Fibroblast of skin of abdomen (primary cell): Measurements from ENCODE around the gene ERGIC1.
A peak's percentile ranks its signal among the peaks of the same experiment; 100 is the strongest.
"Not testable (repeated sequence)": the region's sequence is repeated elsewhere in the genome, so short reads cannot be mapped to it uniquely, and the experiment has no call there.

Source experiments
- DNase-seq: peaks from one replicate; pipeline ENCODE4 v3.0.0-alpha.2; 2013

ERGIC1 gene

GRCh38 chr5:172801179-172801671 is 32.8 kb upstream of the ERGIC1 start:
- DNase-seq, result peak; percentile 93

GRCh38 chr5:172802112-172802511 is 31.9 kb upstream of the ERGIC1 start:
- DNase-seq, result no peak

GRCh38 chr5:172802567-172803176 is 31.4 kb upstream of the ERGIC1 start:
- DNase-seq, result peak; percentile 66

DNA sequence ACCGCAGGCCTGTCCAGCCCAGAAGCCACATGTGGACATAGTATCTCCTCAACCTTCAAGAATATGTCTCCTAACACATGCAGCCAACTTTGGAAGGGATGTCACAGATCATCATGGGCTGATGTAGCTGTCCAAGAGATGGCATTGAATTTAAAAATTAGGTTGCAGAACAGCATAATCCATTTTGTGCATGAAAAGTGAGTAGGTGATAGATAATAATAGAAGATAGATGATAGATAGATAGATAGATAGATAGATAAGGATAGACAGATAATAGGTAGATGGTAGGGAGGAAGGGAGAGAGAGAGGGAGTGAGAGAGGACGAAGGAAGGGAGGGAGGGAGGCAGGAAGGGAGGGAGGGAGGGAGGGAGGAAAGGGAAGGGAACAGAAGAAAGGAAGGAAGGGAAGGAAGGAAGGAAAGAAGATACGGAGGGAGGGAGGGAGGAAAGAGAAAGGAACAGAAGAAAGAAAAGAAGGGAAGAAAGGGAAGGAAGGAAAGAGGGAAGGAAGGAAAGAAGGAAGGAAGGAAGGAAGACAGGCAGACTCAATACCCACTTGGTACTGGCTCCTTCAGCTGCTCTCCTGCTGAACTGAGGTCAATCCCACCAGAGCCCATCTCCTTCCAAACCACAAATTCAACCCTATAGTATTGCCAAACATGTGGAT is 28.9 kb upstream of the ERGIC1 start:
- DNase-seq, result no peak

- no peak for DNase-seq
Measured at GRCh38 chr5:172805736-172806255, 28.3 kb upstream of the ERGIC1 start.

- DNase-seq, result peak; percentile 81
Measured at GRCh38 chr5:172806897-172807672, 27.0 kb upstream of the ERGIC1 start.

DNA sequence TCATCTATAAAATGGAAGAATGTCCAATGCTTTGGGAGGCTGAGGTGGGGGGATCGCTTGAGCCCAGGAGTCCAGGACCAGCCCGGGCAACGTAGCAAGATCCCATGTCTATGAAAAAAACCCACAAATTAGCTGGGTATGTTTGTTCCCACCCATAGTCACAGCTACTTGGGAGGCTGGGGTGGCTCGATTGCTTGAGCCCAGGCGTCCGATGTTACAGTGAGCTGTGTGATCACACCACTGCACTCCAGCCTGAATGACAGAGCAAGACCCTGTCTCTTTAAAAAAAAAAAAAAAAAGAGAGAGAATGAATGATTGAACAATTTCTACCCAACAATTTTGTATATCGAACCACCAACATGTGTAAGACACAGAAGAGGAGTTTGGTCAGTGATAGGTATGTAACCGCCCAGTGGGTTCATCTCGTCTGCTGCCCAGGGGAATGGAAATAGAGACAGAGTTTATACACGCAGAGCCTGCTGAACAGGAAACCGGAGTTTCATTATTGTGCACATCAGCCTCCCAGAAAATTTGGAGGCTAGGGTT is 26.2 kb upstream of the ERGIC1 start:
- DNase-seq, result no peak

DNA sequence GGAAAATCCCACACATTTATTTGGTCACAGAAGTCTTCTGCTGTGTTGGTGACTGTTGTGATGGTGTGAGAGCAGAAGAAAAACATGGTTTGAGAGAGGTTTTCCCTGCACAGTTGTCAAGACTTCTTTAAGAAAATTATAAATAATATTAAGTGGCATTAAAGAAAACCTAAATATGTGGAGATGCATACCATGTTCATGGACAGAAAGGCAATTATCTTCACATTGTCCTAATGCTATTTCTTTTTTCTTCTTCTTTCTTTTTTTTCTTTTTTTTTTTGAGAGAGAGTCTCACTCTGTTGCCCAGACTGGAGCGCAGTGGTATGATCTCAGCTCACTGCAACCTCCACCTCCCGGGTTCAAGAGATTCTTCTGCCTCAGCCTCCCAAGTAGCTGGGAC is 24.3 kb upstream of the ERGIC1 start:
- DNase-seq, result no peak

DNA sequence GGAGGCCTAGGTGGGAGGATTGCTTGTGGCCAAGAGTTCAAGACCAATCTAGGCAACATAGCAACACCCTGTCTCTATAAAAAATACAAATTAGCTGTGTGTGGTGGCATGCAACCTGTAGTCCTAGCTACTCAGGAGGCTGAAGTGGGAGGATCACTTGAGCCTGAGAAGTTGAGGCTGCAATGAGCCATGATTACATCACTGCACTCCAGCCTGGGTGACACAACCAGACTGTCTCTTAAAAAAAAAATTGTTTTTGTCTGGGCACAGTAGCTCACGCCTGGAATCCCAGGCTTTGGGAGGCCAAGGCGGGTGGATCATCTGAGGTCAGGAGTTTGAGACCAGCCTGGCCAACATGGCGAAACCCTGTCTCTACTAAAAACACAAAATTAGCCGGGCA is 23.1 kb upstream of the ERGIC1 start:
- DNase-seq, result not testable (repeated sequence)

GRCh38 chr5:172815631-172816030 is 18.4 kb upstream of the ERGIC1 start:
- no peak for DNase-seq

DNA sequence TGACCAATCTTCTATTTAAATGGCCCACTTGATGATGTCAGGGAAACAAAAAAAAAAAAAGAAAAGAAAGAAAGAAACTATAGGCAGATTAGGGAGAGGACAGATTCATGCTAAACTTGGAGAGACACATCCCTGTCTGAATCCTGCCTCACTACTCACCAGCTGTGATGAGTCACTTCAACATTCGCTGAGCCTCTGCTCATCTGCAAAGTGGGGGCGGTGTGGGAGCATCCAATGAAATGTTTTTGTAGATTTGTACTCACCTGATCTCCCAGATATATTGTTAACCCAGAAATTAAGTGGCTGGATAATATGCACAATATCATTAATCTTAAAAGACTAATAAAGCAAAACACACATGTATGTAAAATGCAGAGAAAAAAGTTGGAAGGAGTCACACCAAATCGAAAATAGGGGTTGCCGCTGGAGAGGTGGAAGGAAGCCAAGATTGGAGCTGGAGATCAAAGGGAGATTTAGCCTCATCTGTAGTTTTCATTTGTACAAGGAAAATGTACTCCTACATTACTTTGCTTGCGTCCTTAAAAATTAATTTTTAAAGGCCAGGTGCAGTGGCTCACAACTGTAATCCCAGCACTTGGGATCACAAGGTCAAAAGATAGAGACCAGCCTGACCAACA is 17.0 kb upstream of the ERGIC1 start:
- DNase-seq, result peak; percentile 84

GRCh38 chr5:172817664-172818063 is 16.4 kb upstream of the ERGIC1 start:
- DNase-seq, result no peak

DNA sequence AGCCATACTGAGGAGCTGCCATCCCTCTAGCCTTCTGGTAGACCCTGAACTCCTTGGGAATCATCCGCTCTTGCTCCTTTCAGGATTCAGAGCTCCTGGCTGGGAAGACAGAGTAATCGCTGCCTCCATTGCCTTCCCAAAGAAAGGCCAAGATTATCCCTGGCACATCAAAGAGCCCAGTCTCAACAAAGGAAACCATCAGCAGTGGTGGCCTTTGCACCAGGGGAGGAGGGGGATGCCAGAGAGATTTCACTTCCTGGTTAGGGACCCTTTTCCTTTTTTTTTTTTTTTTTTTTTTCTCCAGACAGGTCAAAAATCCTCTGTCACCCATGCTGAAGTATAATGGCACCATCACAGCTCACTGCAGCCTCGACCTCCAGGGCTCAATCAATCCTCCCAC is 16.0 kb upstream of the ERGIC1 start:
- no peak for DNase-seq

DNA sequence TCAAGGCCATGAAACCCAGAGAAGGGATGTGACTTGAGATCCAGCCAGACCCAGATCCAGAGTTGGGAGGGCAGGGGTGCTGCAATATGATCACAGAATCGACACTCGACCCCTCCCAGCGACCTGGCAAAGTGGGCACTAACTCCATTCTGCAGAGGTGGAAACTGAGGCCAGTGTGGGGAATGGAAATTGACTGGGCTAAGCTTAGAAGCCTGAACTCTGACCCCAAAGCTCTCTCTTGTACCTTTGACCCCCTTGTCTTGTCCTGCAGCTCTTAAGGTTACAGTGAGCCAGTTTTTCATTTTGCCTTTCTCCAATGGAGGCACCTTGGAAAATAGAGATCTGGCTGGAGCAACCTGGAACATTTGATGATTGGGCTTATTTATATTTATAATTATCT is 14.5 kb upstream of the ERGIC1 start:
- no peak for DNase-seq

DNA sequence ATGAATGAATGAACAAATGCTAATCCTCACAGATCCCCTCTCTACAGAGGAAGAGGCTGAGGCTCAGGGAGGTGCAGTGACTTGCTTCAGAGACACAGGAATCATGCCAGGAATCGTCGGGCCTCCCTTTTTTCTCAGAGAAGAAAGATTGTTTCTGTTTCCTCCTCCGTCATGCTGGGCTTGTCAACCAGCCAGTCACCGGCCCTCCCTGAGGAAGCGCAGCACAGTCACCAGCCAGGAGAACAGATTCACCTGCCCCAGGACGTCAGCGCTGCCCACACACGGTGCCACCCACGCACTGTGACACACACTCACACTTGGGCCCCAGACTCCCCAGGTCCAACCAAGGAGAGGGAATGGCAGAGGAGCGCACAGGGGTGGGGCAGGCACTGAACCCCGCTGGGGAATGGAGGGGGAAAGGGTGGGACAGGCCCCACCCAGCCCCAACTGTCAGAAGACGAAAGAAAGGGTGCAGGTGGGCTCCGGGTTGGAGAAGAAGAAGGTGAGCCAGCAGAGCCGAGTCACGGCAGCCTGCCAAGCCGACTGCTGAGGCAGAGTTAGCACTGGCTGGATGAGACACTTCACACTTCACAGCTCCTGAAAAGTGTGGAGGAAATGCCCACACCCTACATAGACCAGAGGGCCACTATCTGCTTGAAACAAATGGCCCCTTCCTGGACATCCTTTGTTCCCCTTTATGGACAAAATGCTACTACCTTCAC is 13.8 kb upstream of the ERGIC1 start:
- no peak for DNase-seq

GRCh38 chr5:172821340-172821985 is 12.6 kb upstream of the ERGIC1 start:
- DNase-seq, result no peak

- DNase-seq, result no peak
Measured at GRCh38 chr5:172823840-172824362, 10.2 kb upstream of the ERGIC1 start.

DNA sequence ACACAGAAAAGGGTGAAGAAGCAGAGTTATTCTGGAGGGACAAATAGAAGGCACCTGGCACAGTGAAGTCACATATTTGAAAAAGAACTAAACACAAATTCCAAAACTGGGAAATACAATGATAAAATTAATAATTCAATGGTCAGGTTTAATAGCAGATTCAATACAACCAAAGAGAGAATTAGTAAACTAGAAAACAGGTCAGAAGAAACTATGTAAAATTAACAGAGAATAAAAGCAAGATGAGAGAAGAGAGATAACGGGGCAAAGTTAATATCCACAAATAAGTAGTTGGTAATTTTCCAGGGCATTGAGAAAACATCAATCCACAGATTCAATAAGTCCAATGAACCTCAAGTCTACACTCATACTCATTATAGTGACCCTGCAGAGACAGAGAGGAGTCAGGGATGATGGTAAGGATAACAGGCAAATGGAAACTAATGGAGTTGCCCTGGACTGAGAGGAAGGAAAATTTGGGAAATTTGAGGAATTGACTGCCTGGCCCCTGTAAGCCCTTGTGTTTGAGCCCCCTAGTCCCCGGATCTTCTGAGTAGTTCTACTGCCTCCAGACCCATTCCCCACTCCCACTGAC is 8.3 kb upstream of the ERGIC1 start:
- DNase-seq, result no peak

DNA sequence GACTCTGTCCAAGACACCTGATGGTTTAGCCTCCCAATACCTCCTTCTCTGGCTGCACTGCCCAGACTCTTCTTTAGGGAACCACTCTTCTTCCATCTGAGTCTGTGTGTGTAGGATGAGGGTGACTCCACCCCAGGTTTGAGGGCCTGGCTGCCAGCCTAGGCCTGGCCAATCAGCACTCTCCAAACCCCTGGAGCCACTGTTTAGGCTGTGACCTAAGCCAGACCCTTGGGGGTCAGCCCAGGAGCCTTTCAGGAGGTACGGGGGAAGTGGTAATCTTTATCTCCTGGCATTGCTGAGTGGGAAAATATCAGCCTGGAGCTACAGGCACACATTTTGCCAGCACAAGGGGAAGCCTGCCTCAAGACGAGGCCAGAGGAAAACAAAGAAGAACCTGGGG is 6.2 kb upstream of the ERGIC1 start:
- no peak for DNase-seq

DNA sequence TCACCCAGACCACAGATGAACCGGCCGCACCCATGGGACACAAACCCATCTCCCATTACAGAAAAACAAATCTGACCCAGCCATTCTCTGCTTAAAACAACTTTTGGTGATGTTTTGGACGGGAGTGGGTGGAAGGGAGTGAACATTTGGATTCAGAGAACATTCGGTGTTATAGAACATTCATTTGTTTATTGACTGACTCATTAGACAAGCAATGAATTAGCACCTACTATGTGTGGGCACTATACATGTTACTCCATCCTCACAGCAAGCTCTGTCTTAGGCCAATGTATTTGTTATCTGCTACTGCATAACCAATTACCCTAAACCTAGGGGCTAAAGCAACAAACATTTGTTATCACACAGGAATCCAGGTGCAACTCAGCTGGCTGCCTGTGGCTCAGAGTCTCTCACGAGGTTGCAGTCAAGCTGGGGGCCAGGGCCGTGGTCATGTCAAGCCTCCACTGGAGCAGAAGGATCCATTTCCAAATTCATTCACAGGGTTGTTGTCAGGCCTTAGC is 5.1 kb upstream of the ERGIC1 start:
- no peak for DNase-seq
